HFFc6 (cell line): ENCODE results near the gene PAK1. TPM values are rescaled to one million over a fixed set of nuclear protein-coding genes. Genes with fewer than 3 reads are reported as not detected.

Source experiments
- DNase-seq: peaks from one replicate; pipeline ENCODE4 v3.0.0-alpha.2; 2018
- H3K27ac Mint-ChIP-seq: 2 replicates; pipeline ENCODE4 v1.8.0; 2020; ENCODE audit warnings: mild to moderate bottlenecking, mixed read lengths
- H3K27me3 Mint-ChIP-seq: 2 replicates; pipeline ENCODE4 v1.8.0; 2021; ENCODE audit warnings: mild to moderate bottlenecking, moderate library complexity, mixed read lengths; ENCODE audit not compliant: insufficient read depth
- H3K36me3 Mint-ChIP-seq: 2 replicates; pipeline ENCODE4 v1.8.0; 2021; ENCODE audit warnings: low read depth, mixed read lengths
- H3K4me1 Mint-ChIP-seq: 2 replicates; pipeline ENCODE4 v1.8.0; 2020; ENCODE audit warnings: low read depth, mixed read lengths
- H3K4me3 Mint-ChIP-seq: 2 replicates; pipeline ENCODE4 v1.8.0; 2020; ENCODE audit warnings: mild to moderate bottlenecking, moderate library complexity, mixed read lengths
- H3K9me3 Mint-ChIP-seq: 2 replicates; pipeline ENCODE4 v1.8.0; 2020; ENCODE audit warnings: mild to moderate bottlenecking, mixed read lengths
- CTCF ChIP-seq: fragments of 200-600 bp; sonication (generic); IDR thresholded peaks from 2 replicates; pipeline ENCODE4 v1.5.0; 2021; ENCODE audit warnings: antibody characterized with exemption, mild to moderate bottlenecking
- total RNA-seq, 6 experiments: library from RNA; stranded (reverse); fragmentation: NEBNext Ultra II Directional; extraction: Animal tissue kit (Norgen Biotek cat#: 25700); gene quantifications; 2 replicates in 1 of 6; 3 replicates in 5 of 6; pipeline ENCODE4 v1.2.3, GENCODE V29; 2021

Gene PAK1
- total RNA-seq, 6 experiments from 2014 or later: 41.7 to 52.2 (median 48.8) TPM

DNA sequence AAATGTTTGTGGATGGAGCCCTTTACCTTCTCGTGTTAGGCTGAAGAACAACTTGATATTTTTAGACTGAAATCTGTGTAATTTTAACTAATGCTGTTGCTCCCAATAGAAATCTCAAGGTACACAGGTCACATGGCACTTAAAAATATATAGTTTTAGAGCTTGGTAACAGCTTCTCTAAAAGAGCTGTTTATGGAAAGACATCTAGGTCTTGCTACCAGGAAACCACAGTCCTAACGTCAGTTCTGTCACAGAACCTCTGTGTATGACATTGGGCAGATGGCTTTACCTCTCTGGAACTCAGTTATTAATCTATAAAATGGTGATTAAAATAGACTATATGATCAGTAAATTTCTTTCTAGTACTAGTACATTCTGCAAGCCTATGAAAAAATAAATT, 35.4 kb downstream of the PAK1 start:
- H3K36me3 Mint-ChIP-seq: no peaks in the 10 kb centered on the region
- no peak for TF ChIP-seq CTCF
- no peak overlapping the region for H3K27ac Mint-ChIP-seq
- H3K4me3 Mint-ChIP-seq: no peak overlapping the region
- no peaks in the 10 kb centered on the region for H3K9me3 Mint-ChIP-seq
- no peaks in the 10 kb centered on the region for H3K4me1 Mint-ChIP-seq
- no peak for DNase-seq
- H3K27me3 Mint-ChIP-seq: peaks cover 28% of the 10 kb centered on the region

DNA sequence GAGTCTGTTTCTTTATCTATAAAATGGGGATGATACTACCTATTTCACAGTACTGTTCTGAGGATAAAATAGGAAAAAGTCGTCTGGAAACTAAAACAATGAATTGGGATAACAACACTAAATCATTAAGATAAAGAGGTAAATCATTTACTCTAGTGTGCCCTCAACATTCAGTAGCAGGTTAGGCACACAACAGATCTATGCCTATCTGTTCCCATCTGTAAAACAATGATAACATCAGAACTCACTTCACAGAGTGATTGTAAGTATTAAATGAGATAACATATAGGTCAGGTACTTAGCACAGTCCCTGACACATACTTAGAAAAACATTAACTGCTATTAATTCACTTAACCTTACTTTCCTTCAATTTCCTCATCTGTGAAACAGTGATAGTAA, 36.9 kb downstream of the PAK1 start:
- no peak overlapping the region for H3K4me3 Mint-ChIP-seq
- TF ChIP-seq CTCF: no peak
- no peak for DNase-seq
- no peak overlapping the region for H3K27ac Mint-ChIP-seq
- H3K36me3 Mint-ChIP-seq: no peaks in the 10 kb centered on the region
- H3K4me1 Mint-ChIP-seq: no peaks in the 10 kb centered on the region
- peaks cover 36% of the 10 kb centered on the region for H3K27me3 Mint-ChIP-seq
- H3K9me3 Mint-ChIP-seq: no peaks in the 10 kb centered on the region

GRCh38 chr11:77436506-77436905, 37.4 kb downstream of the PAK1 start:
- no peak overlapping the region for H3K4me3 Mint-ChIP-seq
- DNase-seq: no peak

GRCh38 chr11:77435972-77436371, 37.9 kb downstream of the PAK1 start:
- Mint-ChIP-seq H3K27me3 (peaks cover 30% of the 10 kb centered on the region), H3K27ac (no peak overlapping the region), H3K4me3 (no peak overlapping the region), H3K9me3 (no peaks in the 10 kb centered on the region), H3K4me1 (no peaks in the 10 kb centered on the region), H3K36me3 (no peaks in the 10 kb centered on the region)
- TF ChIP-seq CTCF: no peak
- no peak for DNase-seq

More at GRCh38 chr11:77436506-77436905, 37.4 kb downstream of the PAK1 start:
- Mint-ChIP-seq H3K27ac (no peak overlapping the region), H3K4me1 (no peaks in the 10 kb centered on the region), H3K9me3 (no peaks in the 10 kb centered on the region), H3K36me3 (no peaks in the 10 kb centered on the region), H3K27me3 (peaks cover 35% of the 10 kb centered on the region)
- TF ChIP-seq CTCF: no peak

DNA sequence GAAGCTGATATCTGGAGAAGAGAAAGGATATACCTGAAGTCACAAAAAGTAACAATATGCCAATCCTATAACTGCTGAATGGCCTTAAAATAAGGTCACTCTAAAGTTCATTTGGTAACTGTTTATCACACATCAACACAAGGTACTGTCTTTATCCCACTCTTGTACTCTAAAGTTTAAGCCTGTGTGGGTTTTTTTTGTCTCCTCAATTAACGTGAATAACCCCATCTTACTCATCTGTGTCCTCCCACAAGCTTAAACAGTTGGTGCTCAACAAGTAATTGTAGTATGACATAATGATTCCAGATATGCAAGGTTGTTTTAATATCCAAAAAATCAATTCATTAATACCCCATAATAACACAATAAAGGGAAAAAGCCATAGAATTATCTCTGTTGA, 42.1 kb downstream of the PAK1 start:
- no peak for TF ChIP-seq CTCF
- Mint-ChIP-seq H3K4me3 (no peak overlapping the region), H3K36me3 (no peaks in the 10 kb centered on the region), H3K4me1 (no peaks in the 10 kb centered on the region), H3K9me3 (no peaks in the 10 kb centered on the region), H3K27ac (no peak overlapping the region), H3K27me3 (peaks cover 23% of the 10 kb centered on the region)
- no peak for DNase-seq

DNA sequence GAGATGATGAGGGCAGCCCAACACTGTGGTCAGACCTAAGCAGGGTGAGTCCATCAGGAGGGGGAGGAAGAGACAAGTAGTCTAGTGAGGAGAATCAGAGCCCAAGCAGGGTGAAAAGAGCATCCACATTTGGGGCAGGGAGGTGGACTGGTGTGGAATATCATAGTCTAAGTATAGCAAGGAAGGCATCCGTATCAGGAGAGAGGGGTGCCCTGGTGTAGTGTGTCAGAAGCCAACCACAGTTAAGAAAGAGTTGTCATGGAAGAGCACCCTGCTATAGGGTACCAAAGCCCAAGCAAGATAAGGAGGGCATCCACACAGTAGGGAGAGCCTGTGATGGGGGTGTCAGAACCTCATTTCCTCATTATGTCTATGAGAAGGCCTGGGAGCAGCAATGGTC, 45.3 kb downstream of the PAK1 start:
- no peak for DNase-seq
- peaks cover 19% of the 10 kb centered on the region for H3K27me3 Mint-ChIP-seq

More for the DNA sequence above, 45.3 kb downstream of the PAK1 start:
- TF ChIP-seq CTCF: no peak
- H3K27ac Mint-ChIP-seq: no peak overlapping the region
- H3K4me1 Mint-ChIP-seq: no peaks in the 10 kb centered on the region
- H3K9me3 Mint-ChIP-seq: no peaks in the 10 kb centered on the region
- no peak overlapping the region for H3K4me3 Mint-ChIP-seq
- no peaks in the 10 kb centered on the region for H3K36me3 Mint-ChIP-seq
